ENCODE results near the gene RAB8A. TPM values are rescaled to one million over a fixed set of nuclear protein-coding genes. Genes with fewer than 3 reads are reported as not detected.

RAB8A gene
- total RNA-seq, 4 donors from 2014 or later, result 31.3 to 59.7 (median 35.6) TPM

GRCh38 chr19:16078759-16079707, 32.7 kb upstream of the RAB8A start:
- no peak for TF ChIP-seq CTCF (IDR thresholded peaks at IDR 0.05; ENCODE audit: low read depth)

- no peak for TF ChIP-seq CTCF (IDR thresholded peaks at IDR 0.05; ENCODE audit: low read depth)
Observed at GRCh38 chr19:16084067-16084685, 27.5 kb upstream of the RAB8A start.

GRCh38 chr19:16085115-16085514, 26.6 kb upstream of the RAB8A start:
- TF ChIP-seq CTCF (IDR thresholded peaks at IDR 0.05; ENCODE audit: low read depth), result no peak

GRCh38 chr19:16087940-16088339, 23.7 kb upstream of the RAB8A start:
- TF ChIP-seq CTCF (IDR thresholded peaks at IDR 0.05; ENCODE audit: low read depth), result no peak

- TF ChIP-seq CTCF (IDR thresholded peaks at IDR 0.05; ENCODE audit: low read depth), result no peak
Observed at GRCh38 chr19:16088351-16089009, 23.2 kb upstream of the RAB8A start.

GRCh38 chr19:16089010-16089846, 22.5 kb upstream of the RAB8A start:
- no peak for TF ChIP-seq CTCF (IDR thresholded peaks at IDR 0.05; ENCODE audit: low read depth)
